Measurements from ENCODE around the gene GMCL2. TPM values are rescaled to one million over a fixed set of nuclear protein-coding genes. Genes with fewer than 3 reads are reported as not detected.
"Not testable (repeated sequence)": the region's sequence is repeated elsewhere in the genome, so short reads cannot be mapped to it uniquely, and the experiment has no call there.

GMCL2 gene
- polyA plus RNA-seq = not detected

GRCh38 chr5:178187014-178187413 lies at the start of gene GMCL2:
Gene GMCL2, minus strand, starts transcription at chr5:178187371. Its CDS starts 72 bp downstream, at chr5:178187299.
- no peak within 1 kb of the TSS for H3K27ac ChIP-seq (ENCODE audit: low read depth, low read length)
- 66 to 87% (median 75%) methylated on average over 26 to 27 of the region's 27 CpGs for WGBS, 3 donors

- no peak overlapping the region for H3K27ac ChIP-seq (ENCODE audit: low read depth, low read length)
- WGBS, 3 donors = 22 to 33% (median 33%) methylated on average over 4 of the region's 4 CpGs
Observed at GRCh38 chr5:178236679-178237078, 49.5 kb upstream of the GMCL2 start.

GRCh38 chr5:178236126-178236525 lies 49.0 kb upstream of the GMCL2 start:
- H3K27ac ChIP-seq (ENCODE audit: low read depth, low read length) = no peak overlapping the region
- 90 to 94% (median 90%) methylated on average over 9 of the region's 9 CpGs for WGBS, 3 donors

GRCh38 chr5:178235588-178235974 lies 48.4 kb upstream of the GMCL2 start:
- H3K27ac ChIP-seq (ENCODE audit: low read depth, low read length) = no peak overlapping the region
- WGBS, 3 donors = 70 to 77% (median 74%) methylated on average over 3 of the region's 3 CpGs

GRCh38 chr5:178234750-178235587 lies 47.8 kb upstream of the GMCL2 start:
- no peak overlapping the region for H3K27ac ChIP-seq (ENCODE audit: low read depth, low read length)
- 23 to 25% (median 24%) methylated on average over 12 of the region's 12 CpGs for WGBS, 3 donors

GRCh38 chr5:178234121-178234749 lies 47.1 kb upstream of the GMCL2 start:
- WGBS, 3 donors = 85 to 93% (median 87%) methylated on average over 7 of the region's 7 CpGs

GRCh38 chr5:178232920-178233429 lies 45.8 kb upstream of the GMCL2 start:
- WGBS, 3 donors = 68 to 73% (median 69%) methylated on average over 11 of the region's 11 CpGs
- peak overlapping the region; percentile 66 for H3K27ac ChIP-seq (ENCODE audit: low read depth, low read length)

More at GRCh38 chr5:178234121-178234749, 47.1 kb upstream of the GMCL2 start:
- no peak overlapping the region for H3K27ac ChIP-seq (ENCODE audit: low read depth, low read length)

- peak within 1 kb of the TSS; percentile 66 for H3K27ac ChIP-seq (ENCODE audit: low read depth, low read length)
- WGBS, 3 donors = 1% methylated on average over 72 to 102 of the region's 102 CpGs
Observed at GRCh38 chr5:178232124-178232919, 45.2 kb upstream of the GMCL2 start, which contains the start of gene PHYKPL. Gene PHYKPL, minus strand, starts transcription at chr5:178232802. Its CDS starts 252 bp downstream, at chr5:178232550.

GRCh38 chr5:178231539-178232123 lies 44.5 kb upstream of the GMCL2 start:
- peak overlapping the region; percentile 66 for H3K27ac ChIP-seq (ENCODE audit: low read depth, low read length)

GRCh38 chr5:178230879-178231538 lies 43.8 kb upstream of the GMCL2 start:
- 52 to 62% (median 59%) methylated on average over 9 of the region's 9 CpGs for WGBS, 3 donors
- H3K27ac ChIP-seq (ENCODE audit: low read depth, low read length) = no peak overlapping the region

More at GRCh38 chr5:178231539-178232123, 44.5 kb upstream of the GMCL2 start:
- whole genome bisulfite sequencing, 3 donors = 17 to 22% (median 18%) methylated on average over 21 of the region's 21 CpGs

- no peak overlapping the region for H3K27ac ChIP-seq (ENCODE audit: low read depth, low read length)
- 85 to 94% (median 89%) methylated on average over 10 of the region's 10 CpGs for WGBS, 3 donors
Observed at GRCh38 chr5:178229861-178230260, 42.7 kb upstream of the GMCL2 start.

GRCh38 chr5:178229111-178229510 lies 41.9 kb upstream of the GMCL2 start:
- H3K27ac ChIP-seq (ENCODE audit: low read depth, low read length) = not testable (repeated sequence)
- WGBS, 3 donors = 93 to 96% (median 95%) methylated on average over 13 of the region's 13 CpGs

GRCh38 chr5:178228609-178229008 lies 41.4 kb upstream of the GMCL2 start:
- H3K27ac ChIP-seq (ENCODE audit: low read depth, low read length) = no peak overlapping the region
- WGBS, 3 donors = 86 to 94% (median 87%) methylated on average over 11 of the region's 11 CpGs

- no peak overlapping the region for H3K27ac ChIP-seq (ENCODE audit: low read depth, low read length)
- 86 to 91% (median 89%) methylated on average over 3 of the region's 3 CpGs for WGBS, 3 donors
Observed at GRCh38 chr5:178227929-178228328, 40.8 kb upstream of the GMCL2 start.

GRCh38 chr5:178227138-178227659 lies 40.0 kb upstream of the GMCL2 start:
- 94 to 99% (median 95%) methylated on average over 4 of the region's 4 CpGs for WGBS, 3 donors

GRCh38 chr5:178225174-178225573 lies 38.0 kb upstream of the GMCL2 start:
- no peak overlapping the region for H3K27ac ChIP-seq (ENCODE audit: low read depth, low read length)
- 90 to 93% (median 93%) methylated on average over 6 of the region's 6 CpGs for WGBS, 3 donors

More at GRCh38 chr5:178227138-178227659, 40.0 kb upstream of the GMCL2 start:
- H3K27ac ChIP-seq (ENCODE audit: low read depth, low read length) = no peak overlapping the region

- 90 to 94% (median 93%) methylated on average over 17 of the region's 17 CpGs for WGBS, 3 donors
- no peak overlapping the region for H3K27ac ChIP-seq (ENCODE audit: low read depth, low read length)
Observed at GRCh38 chr5:178224403-178224802, 37.2 kb upstream of the GMCL2 start.
